ENCODE data around the gene ABHD6.

DNA sequence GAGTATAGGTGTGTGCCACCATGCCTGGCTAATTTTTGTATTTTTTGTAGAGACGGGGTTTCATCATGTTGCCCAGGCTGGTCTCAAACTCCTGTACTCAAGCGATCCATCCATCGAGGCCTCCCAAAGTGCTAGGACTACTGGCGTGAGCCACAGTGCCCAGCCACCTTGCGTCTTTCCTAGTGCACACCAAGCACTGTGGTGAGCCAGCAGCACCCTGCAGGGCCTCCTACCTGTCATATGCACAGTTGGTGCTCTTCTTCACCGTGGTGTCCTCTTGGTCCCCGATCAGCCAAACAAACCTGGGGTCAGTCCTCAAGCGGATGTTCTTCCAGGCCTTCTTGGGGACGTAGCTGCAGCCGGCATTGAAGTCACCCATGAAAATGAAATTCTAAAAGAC is 40.0 kb upstream of the ABHD6 start:
- TF ChIP-seq POLR2AphosphoS5 (IDR thresholded peaks at IDR 0.05) (no peak), POLR2A (IDR thresholded peaks at IDR 0.05) (no peak)
- TF ChIP-seq, protein P1, sequence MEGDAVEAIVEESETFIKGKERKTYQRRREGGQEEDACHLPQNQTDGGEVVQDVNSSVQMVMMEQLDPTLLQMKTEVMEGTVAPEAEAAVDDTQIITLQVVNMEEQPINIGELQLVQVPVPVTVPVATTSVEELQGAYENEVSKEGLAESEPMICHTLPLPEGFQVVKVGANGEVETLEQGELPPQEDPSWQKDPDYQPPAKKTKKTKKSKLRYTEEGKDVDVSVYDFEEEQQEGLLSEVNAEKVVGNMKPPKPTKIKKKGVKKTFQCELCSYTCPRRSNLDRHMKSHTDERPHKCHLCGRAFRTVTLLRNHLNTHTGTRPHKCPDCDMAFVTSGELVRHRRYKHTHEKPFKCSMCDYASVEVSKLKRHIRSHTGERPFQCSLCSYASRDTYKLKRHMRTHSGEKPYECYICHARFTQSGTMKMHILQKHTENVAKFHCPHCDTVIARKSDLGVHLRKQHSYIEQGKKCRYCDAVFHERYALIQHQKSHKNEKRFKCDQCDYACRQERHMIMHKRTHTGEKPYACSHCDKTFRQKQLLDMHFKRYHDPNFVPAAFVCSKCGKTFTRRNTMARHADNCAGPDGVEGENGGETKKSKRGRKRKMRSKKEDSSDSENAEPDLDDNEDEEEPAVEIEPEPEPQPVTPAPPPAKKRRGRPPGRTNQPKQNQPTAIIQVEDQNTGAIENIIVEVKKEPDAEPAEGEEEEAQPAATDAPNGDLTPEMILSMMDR (IDR thresholded peaks at IDR 0.05): no peak

Measured in upper lobe of left lung (tissue), 4 donors.